HepG2 (cell line): ENCODE measurements around the gene SLC9A8. TPM values are rescaled to one million over a fixed set of nuclear protein-coding genes. Genes with fewer than 3 reads are reported as not detected.

Experiments
- BHLHE40 ChIP-seq: IDR thresholded peaks from 2 replicates; pipeline ENCODE4 v1.6.1; 2011; ENCODE audit warnings: low read length, improper control_type of control experiment
- EZH2 ChIP-seq: conservative IDR thresholded peaks from 2 replicates; pipeline ENCODE4 v1.6.1; 2012; ENCODE audit warnings: mild to moderate bottlenecking, low read depth, low read length, moderate library complexity
- HES4 ChIP-seq: sonication (generic); formaldehyde crosslinking; IDR thresholded peaks from 2 replicates; pipeline ENCODE4 v1.9.0; 2021; ENCODE audit warnings: mild to moderate bottlenecking, missing genetic modification reagents, borderline replicate concordance
- HMG20B ChIP-seq: conservative IDR thresholded peaks from 2 replicates; pipeline ENCODE4 v1.6.1; 2016; ENCODE audit warnings: missing genetic modification reagents, missing compliant biosample characterization
- MAFG ChIP-seq: sonication (generic); formaldehyde crosslinking; IDR thresholded peaks from 2 replicates; pipeline ENCODE4 v1.5.1; 2020; ENCODE audit warnings: mild to moderate bottlenecking, missing genetic modification reagents
- NKX3-1 ChIP-seq: sonication (generic); formaldehyde crosslinking; IDR thresholded peaks from 2 replicates; pipeline ENCODE4 v1.5.0; 2020; ENCODE audit warnings: missing genetic modification reagents
- PHF8 ChIP-seq: sonication (generic); formaldehyde crosslinking; IDR thresholded peaks from 2 replicates; pipeline ENCODE4 v1.5.0; 2020; ENCODE audit warnings: missing genetic modification reagents
- PPARG ChIP-seq: conservative IDR thresholded peaks from 2 replicates; pipeline ENCODE4 v1.6.1; 2016; ENCODE audit warnings: missing biosample characterization, missing genetic modification reagents
- TBX3 ChIP-seq: fragments of 450-650 bp; IDR thresholded peaks from 2 replicates; pipeline ENCODE4 v1.6.1; 2017; ENCODE audit warnings: antibody characterized with exemption, mild to moderate bottlenecking, inconsistent platforms, borderline replicate concordance
- ZEB1 ChIP-seq: IDR thresholded peaks from 2 replicates; pipeline ENCODE4 v1.6.1; 2012; ENCODE audit warnings: mild to moderate bottlenecking, low read depth, inconsistent platforms; ENCODE audit not compliant: insufficient replicate concordance
- ZKSCAN8 ChIP-seq: IDR thresholded peaks from 2 replicates; pipeline ENCODE4 v1.6.1; 2016; ENCODE audit warnings: borderline replicate concordance, missing genetic modification reagents, missing compliant biosample characterization
- ZNF17 ChIP-seq: sonication (generic); formaldehyde crosslinking; IDR thresholded peaks from 2 replicates; pipeline ENCODE4 v1.5.0; 2020; ENCODE audit warnings: mild to moderate bottlenecking, missing genetic modification reagents
- ZNF382 ChIP-seq: sonication (generic); formaldehyde crosslinking; IDR thresholded peaks from 2 replicates; pipeline ENCODE4 v1.5.0; 2020; ENCODE audit warnings: missing genetic modification reagents, mild to moderate bottlenecking, borderline replicate concordance
- ZNF547 ChIP-seq: sonication (generic); formaldehyde crosslinking; IDR thresholded peaks from 2 replicates; pipeline ENCODE4 v1.5.1; 2020; ENCODE audit warnings: mild to moderate bottlenecking, missing genetic modification reagents
- ZNF558 ChIP-seq: sonication (generic); formaldehyde crosslinking; IDR thresholded peaks from 2 replicates; pipeline ENCODE4 v1.9.0; 2022; ENCODE audit warnings: mild to moderate bottlenecking, missing genetic modification reagents, borderline replicate concordance
- ZNF564 ChIP-seq: sonication (generic); formaldehyde crosslinking; IDR thresholded peaks from 2 replicates; pipeline ENCODE4 v1.8.1; 2023; ENCODE audit warnings: mild to moderate bottlenecking, missing genetic modification reagents
- ZNF589 ChIP-seq: sonication (generic); formaldehyde crosslinking; conservative IDR thresholded peaks from 2 replicates; pipeline ENCODE4 v1.8.0; 2022; ENCODE audit warnings: mild to moderate bottlenecking, moderate library complexity, missing genetic modification reagents
- ZNF652 ChIP-seq: IDR thresholded peaks from 2 replicates; pipeline ENCODE4 v1.6.1; 2016; ENCODE audit warnings: low read depth, borderline replicate concordance
- ZNF709 ChIP-seq: sonication (generic); formaldehyde crosslinking; IDR thresholded peaks from 2 replicates; pipeline ENCODE4 v1.5.0; 2020; ENCODE audit warnings: mild to moderate bottlenecking, missing genetic modification reagents
- polyA plus RNA-seq, 8 experiments: library from polyadenylated mRNA; depleted of rRNA in 3 of 8; stranded (reverse) in 7 of 8; unstranded in 1 of 8; fragments of >200 nt; fragmentation: Illumina TruSeq in 4 of 8; extraction: Trizol in 4 of 8; gene quantifications; 2 replicates each; pipeline versions ENCODE4 v1.2.1 to v1.2.3, GENCODE V29; 2011 to 2016; ENCODE audit warnings: low read depth in 4 of 8, missing spikeins in 1 of 8, mixed read lengths in 1 of 8; ENCODE audit not compliant: insufficient read depth in 1 of 8
- total RNA-seq, 5 experiments: library from RNA; depleted of rRNA; stranded (reverse); fragments of >200 nt; fragmentation: Illumina TruSeq; extraction: Trizol; gene quantifications; 2 replicates each; pipeline ENCODE4 v1.2.3, GENCODE V29; 2016; ENCODE audit warnings: low read depth in 1 of 5
- TF ChIP-seq, protein P1 (sequence below): sonication (generic); formaldehyde crosslinking; IDR thresholded peaks from 2 replicates; pipeline ENCODE4 v1.4.0; 2020; ENCODE audit warnings: missing genetic modification reagents, borderline replicate concordance
- TF ChIP-seq, protein P2 (sequence below): sonication (generic); formaldehyde crosslinking; IDR thresholded peaks from 2 replicates; pipeline ENCODE4 v1.4.0; 2020; ENCODE audit warnings: missing genetic modification reagents, borderline replicate concordance
- TF ChIP-seq, protein P3 (sequence below): sonication (generic); formaldehyde crosslinking; IDR thresholded peaks from 2 replicates; pipeline ENCODE4 v1.5.0; 2020; ENCODE audit warnings: mild to moderate bottlenecking, missing genetic modification reagents
- TF ChIP-seq, protein P4 (sequence below): sonication (generic); formaldehyde crosslinking; conservative IDR thresholded peaks from 2 replicates; pipeline ENCODE4 v1.5.0; 2020; ENCODE audit warnings: missing genetic modification reagents

The SLC9A8 gene
- total and polyA plus RNA-seq, 2 of the 13 experiments (the other 11 are each of a cell fraction or from before 2014, with no cell fraction given), result 4.1 to 7.4 TPM

DNA sequence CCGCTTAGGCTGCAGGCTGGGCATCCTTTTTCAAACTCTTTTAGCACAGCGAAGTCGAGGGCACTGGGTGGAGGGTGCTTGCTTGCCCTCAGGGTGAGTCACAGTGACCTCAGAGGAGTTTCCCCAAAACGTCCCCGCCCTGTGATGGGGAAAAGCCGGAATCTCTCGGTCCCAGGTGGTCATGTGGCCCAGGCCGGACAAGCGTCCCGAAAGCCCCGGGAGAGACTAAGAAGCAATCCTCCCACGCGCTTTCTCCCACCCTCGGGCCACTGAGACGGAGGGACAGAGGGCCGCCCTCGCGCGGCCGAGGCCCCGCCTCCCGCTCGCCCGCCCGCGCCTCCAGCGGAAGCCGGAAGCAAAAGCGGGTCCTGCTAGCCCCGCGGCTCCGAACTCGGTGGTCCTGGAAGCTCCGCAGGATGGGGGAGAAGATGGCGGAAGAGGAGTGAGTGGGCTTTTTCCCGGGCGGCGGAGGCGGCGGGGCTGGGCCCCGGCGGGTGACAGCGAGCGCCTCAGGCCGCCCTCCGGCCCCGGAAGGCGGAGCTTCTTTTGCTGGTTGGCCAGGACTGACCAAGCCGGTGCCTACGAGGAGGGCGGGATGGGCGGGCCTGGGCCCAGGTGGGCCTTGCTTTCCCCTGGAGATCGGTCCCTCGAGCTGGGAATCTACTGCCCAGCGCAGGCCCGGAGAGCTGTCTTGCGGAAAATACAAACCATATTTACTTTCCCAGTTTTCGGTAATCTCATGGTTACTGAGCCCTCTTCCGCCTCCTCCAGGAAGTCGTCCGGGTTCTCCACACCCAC is at the start of gene SLC9A8 (continued):
- TF ChIP-seq, protein P1, sequence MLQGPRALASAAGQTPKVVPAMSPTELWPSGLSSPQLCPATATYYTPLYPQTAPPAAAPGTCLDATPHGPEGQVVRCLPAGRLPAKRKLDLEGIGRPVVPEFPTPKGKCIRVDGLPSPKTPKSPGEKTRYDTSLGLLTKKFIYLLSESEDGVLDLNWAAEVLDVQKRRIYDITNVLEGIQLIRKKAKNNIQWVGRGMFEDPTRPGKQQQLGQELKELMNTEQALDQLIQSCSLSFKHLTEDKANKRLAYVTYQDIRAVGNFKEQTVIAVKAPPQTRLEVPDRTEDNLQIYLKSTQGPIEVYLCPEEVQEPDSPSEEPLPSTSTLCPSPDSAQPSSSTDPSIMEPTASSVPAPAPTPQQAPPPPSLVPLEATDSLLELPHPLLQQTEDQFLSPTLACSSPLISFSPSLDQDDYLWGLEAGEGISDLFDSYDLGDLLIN, result 0 out of 2 replicates have a peak, but pooled peaks have one; percentile 49
- TF ChIP-seq PHF8 (CRISPR knock-in tag) (peak; percentile 95), NKX3-1 (CRISPR knock-in tag) (no peak; the same call in 1 of the 2 replicates), ZNF547 (CRISPR knock-in tag) (peak; percentile 53), ZNF652 (CRISPR knock-in tag) (no peak), ZNF564 (CRISPR knock-in tag) (peak; percentile 85; the same call in 1 of the 2 replicates), HES4 (CRISPR knock-in tag) (0 out of 2 replicates have a peak, but pooled peaks have one; percentile 36), ZNF589 (no peak), ZNF558 (CRISPR knock-in tag) (0 out of 2 replicates have a peak, but pooled peaks have one; percentile 69), ZNF709 (CRISPR knock-in tag) (no peak), BHLHE40 (no peak), PPARG (CRISPR knock-in tag) (peak; percentile 70), HMG20B (CRISPR knock-in tag) (no peak; the same call in 1 of the 2 replicates), MAFG (CRISPR knock-in tag) (no peak), ZNF17 (CRISPR knock-in tag) (peak; percentile 52; the same call in 1 of the 2 replicates), EZH2 (no peak), TBX3 (no peak), ZKSCAN8 (CRISPR knock-in tag) (peak; percentile 85; the same call in 1 of the 2 replicates), ZEB1 (peak; percentile 27), ZNF382 (CRISPR knock-in tag) (no peak)
- TF ChIP-seq, protein P2, sequence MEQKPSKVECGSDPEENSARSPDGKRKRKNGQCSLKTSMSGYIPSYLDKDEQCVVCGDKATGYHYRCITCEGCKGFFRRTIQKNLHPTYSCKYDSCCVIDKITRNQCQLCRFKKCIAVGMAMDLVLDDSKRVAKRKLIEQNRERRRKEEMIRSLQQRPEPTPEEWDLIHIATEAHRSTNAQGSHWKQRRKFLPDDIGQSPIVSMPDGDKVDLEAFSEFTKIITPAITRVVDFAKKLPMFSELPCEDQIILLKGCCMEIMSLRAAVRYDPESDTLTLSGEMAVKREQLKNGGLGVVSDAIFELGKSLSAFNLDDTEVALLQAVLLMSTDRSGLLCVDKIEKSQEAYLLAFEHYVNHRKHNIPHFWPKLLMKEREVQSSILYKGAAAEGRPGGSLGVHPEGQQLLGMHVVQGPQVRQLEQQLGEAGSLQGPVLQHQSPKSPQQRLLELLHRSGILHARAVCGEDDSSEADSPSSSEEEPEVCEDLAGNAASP (CRISPR knock-in tag), result peak; percentile 75; the same call in 1 of the 2 replicates
- TF ChIP-seq, protein P3, sequence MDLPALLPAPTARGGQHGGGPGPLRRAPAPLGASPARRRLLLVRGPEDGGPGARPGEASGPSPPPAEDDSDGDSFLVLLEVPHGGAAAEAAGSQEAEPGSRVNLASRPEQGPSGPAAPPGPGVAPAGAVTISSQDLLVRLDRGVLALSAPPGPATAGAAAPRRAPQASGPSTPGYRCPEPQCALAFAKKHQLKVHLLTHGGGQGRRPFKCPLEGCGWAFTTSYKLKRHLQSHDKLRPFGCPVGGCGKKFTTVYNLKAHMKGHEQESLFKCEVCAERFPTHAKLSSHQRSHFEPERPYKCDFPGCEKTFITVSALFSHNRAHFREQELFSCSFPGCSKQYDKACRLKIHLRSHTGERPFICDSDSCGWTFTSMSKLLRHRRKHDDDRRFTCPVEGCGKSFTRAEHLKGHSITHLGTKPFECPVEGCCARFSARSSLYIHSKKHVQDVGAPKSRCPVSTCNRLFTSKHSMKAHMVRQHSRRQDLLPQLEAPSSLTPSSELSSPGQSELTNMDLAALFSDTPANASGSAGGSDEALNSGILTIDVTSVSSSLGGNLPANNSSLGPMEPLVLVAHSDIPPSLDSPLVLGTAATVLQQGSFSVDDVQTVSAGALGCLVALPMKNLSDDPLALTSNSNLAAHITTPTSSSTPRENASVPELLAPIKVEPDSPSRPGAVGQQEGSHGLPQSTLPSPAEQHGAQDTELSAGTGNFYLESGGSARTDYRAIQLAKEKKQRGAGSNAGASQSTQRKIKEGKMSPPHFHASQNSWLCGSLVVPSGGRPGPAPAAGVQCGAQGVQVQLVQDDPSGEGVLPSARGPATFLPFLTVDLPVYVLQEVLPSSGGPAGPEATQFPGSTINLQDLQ (CRISPR knock-in tag), result 0 out of 2 replicates have a peak, but pooled peaks have one; percentile 49
- TF ChIP-seq, protein P4, sequence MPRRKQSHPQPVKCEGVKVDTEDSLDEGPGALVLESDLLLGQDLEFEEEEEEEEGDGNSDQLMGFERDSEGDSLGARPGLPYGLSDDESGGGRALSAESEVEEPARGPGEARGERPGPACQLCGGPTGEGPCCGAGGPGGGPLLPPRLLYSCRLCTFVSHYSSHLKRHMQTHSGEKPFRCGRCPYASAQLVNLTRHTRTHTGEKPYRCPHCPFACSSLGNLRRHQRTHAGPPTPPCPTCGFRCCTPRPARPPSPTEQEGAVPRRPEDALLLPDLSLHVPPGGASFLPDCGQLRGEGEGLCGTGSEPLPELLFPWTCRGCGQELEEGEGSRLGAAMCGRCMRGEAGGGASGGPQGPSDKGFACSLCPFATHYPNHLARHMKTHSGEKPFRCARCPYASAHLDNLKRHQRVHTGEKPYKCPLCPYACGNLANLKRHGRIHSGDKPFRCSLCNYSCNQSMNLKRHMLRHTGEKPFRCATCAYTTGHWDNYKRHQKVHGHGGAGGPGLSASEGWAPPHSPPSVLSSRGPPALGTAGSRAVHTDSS (CRISPR knock-in tag), result no peak; the same call in 1 of the 2 replicates
